A673 (cell line): ENCODE data around the gene HACD2. TPM values are rescaled to one million over a fixed set of nuclear protein-coding genes. Genes with fewer than 3 reads are reported as not detected.

ENCODE experiments used
- BruUV-seq: library from RNA; stranded (reverse); fragments of 400-500 nt; replicated peaks from 2 replicates; lab custom pipeline; 2021; lab: Mats Ljungman, UMichigan
- CTCF ChIA-PET: fragments of 300-600 bp; sonication (Branson Sonifier 250); formaldehyde crosslinking; loops from one replicate; lab custom pipeline; 2022; ENCODE audit warnings: antibody characterized with exemption; lab: Charles Lee
- POLR2A ChIA-PET: fragments of 300-600 bp; sonication (Branson Sonifier 250); formaldehyde crosslinking; loops from one replicate; lab custom pipeline; 2022; ENCODE audit warnings: antibody characterized with exemption; ENCODE audit not compliant: low non-redundant PET; lab: Charles Lee
- DNase-seq: peaks from one replicate; pipeline ENCODE4 v3.0.0-alpha.2; 2015; ENCODE audit warnings: low spot score
- H3K27ac ChIP-seq: fragments of 200-600 bp; sonication (generic); 2 replicates; pipeline ENCODE4 v1.5.1; 2016; ENCODE audit warnings: mixed run types, low read depth, mild to moderate bottlenecking, mixed read lengths, antibody characterized with exemption, low read length; ENCODE audit not compliant: poor library complexity, severe bottlenecking
- H3K27me3 ChIP-seq: fragments of 200-600 bp; sonication (generic); replicated peaks from 2 replicates; pipeline ENCODE4 v1.6.1; 2017; ENCODE audit warnings: mixed run types, low read depth, mild to moderate bottlenecking, mixed read lengths, antibody characterized with exemption, low read length; ENCODE audit not compliant: insufficient read depth, poor library complexity
- H3K36me3 ChIP-seq: fragments of 200-600 bp; sonication (generic); 2 replicates; pipeline ENCODE4 v1.6.1; 2016; ENCODE audit warnings: mixed run types, mild to moderate bottlenecking, mixed read lengths, antibody characterized with exemption, low read length; ENCODE audit not compliant: insufficient read depth, poor library complexity, severe bottlenecking
- H3K4me1 ChIP-seq: fragments of 200-600 bp; sonication (generic); 2 replicates; pipeline ENCODE4 v1.6.1; 2017; ENCODE audit warnings: mixed run types, mild to moderate bottlenecking, mixed read lengths, antibody characterized with exemption, low read length; ENCODE audit not compliant: insufficient read depth, poor library complexity, severe bottlenecking
- H3K4me3 ChIP-seq: fragments of 200-600 bp; sonication (generic); 2 replicates; pipeline ENCODE4 v1.5.1; 2016; ENCODE audit warnings: low read depth, mixed run types, mild to moderate bottlenecking, mixed read lengths, low read length; ENCODE audit not compliant: poor library complexity, severe bottlenecking
- H3K9me3 ChIP-seq: fragments of 200-600 bp; sonication (generic); 2 replicates; pipeline ENCODE4 v1.6.1; 2016; ENCODE audit warnings: mixed run types, low read depth, mild to moderate bottlenecking, mixed read lengths, antibody characterized with exemption, low read length; ENCODE audit not compliant: poor library complexity, severe bottlenecking
- EZH2 ChIP-seq: fragments of 200-600 bp; sonication (generic); IDR thresholded peaks from 2 replicates; pipeline ENCODE4 v1.6.1; 2017; ENCODE audit warnings: borderline replicate concordance, low read depth, mild to moderate bottlenecking, mixed read lengths, antibody characterized with exemption, low read length; ENCODE audit not compliant: poor library complexity, severe bottlenecking
- intact Hi-C: fragments of 100-400 bp; cut with micrococcal nuclease; formaldehyde crosslinking; loops from one replicate; pipeline ENCODE4 v1.10.0; 2022; ENCODE audit not compliant: unreplicated experiment
- total RNA-seq: library from RNA; stranded (reverse); gene quantifications from 2 replicates; pipeline ENCODE4 v1.2.3, GENCODE V29; 2021
- TF ChIP-seq, protein P1 (sequence below): fragments of 300-800, 200-600 bp; sonication (generic); conservative IDR thresholded peaks from 2 replicates; pipeline ENCODE4 v1.5.1; 2017; ENCODE audit warnings: low read depth, mild to moderate bottlenecking, antibody characterized with exemption, low read length, moderate library complexity, mixed read lengths

HACD2 gene
- total RNA-seq, 1 experiment from 2014 or later, result 49.3 TPM

DNA sequence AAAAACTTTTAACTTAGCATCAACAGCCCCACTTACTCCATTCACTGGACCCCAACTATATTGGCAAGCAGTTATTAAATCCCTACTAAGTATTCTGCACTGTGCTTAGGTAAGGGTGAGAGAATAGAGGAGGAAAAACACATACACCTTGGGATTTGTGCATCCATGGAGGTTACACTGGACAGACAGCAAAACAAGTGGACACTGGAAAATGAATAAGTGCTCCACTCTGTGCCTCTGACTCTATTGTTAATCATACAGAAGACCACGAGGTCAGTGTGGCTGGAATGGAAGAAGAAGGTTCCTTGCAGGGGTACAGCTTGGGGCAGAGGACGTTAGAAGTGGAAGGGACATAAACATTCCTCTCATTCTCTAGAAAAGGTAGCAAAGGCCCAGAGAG, 139.2 kb downstream of the HACD2 start:
- no peak for DNase-seq
- POLR2A ChIA-PET, result no interaction called here
- peaks cover 61% of the 10 kb centered on the region for H3K27me3 ChIP-seq
- CTCF ChIA-PET, result no interaction called here
- no peak overlapping the region for H3K27ac ChIP-seq
- no peak overlapping the region for H3K4me3 ChIP-seq
- H3K36me3 ChIP-seq, result no peaks in the 10 kb centered on the region
- H3K9me3 ChIP-seq, result no peaks in the 10 kb centered on the region
- BruUV-seq, result no TSS peak
- intact Hi-C loops, result no loop called here
- H3K4me1 ChIP-seq, result no peaks in the 10 kb centered on the region
- TF ChIP-seq, protein P1, sequence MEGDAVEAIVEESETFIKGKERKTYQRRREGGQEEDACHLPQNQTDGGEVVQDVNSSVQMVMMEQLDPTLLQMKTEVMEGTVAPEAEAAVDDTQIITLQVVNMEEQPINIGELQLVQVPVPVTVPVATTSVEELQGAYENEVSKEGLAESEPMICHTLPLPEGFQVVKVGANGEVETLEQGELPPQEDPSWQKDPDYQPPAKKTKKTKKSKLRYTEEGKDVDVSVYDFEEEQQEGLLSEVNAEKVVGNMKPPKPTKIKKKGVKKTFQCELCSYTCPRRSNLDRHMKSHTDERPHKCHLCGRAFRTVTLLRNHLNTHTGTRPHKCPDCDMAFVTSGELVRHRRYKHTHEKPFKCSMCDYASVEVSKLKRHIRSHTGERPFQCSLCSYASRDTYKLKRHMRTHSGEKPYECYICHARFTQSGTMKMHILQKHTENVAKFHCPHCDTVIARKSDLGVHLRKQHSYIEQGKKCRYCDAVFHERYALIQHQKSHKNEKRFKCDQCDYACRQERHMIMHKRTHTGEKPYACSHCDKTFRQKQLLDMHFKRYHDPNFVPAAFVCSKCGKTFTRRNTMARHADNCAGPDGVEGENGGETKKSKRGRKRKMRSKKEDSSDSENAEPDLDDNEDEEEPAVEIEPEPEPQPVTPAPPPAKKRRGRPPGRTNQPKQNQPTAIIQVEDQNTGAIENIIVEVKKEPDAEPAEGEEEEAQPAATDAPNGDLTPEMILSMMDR, result no peak
- TF ChIP-seq EZH2, result no peak

DNA sequence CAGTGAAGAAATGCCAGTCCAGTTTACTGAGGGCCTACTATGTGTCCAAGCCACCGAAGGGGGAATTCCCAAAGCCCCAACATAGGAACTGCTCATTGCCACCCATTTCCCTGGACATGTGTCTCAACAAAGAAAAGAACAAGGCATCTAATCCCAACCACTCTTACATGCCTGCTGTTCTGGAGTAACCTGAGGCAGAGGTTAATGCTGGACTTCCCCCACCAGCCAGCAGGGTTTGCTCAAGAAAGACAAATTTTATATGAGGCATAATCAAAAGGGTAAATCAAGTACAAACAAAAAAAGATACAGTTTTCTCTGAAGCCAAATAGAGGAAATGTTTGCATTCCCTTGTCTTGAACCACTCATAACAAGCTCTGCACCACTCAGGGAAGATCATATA, 140.1 kb downstream of the HACD2 start:
- H3K4me1 ChIP-seq, result no peaks in the 10 kb centered on the region
- TF ChIP-seq EZH2, result no peak
- TF ChIP-seq, protein P1, result no peak
- no peak overlapping the region for H3K4me3 ChIP-seq
- H3K36me3 ChIP-seq, result no peaks in the 10 kb centered on the region
- intact Hi-C loops, result no loop called here
- H3K27me3 ChIP-seq, result peaks cover 51% of the 10 kb centered on the region
- no peak overlapping the region for H3K27ac ChIP-seq
- CTCF ChIA-PET, result no interaction called here
- POLR2A ChIA-PET, result no interaction called here
- no peak for DNase-seq
- no peaks in the 10 kb centered on the region for H3K9me3 ChIP-seq
- BruUV-seq, result no TSS peak

GRCh38 chr3:123444023-123444422, 140.8 kb downstream of the HACD2 start:
- Histone ChIP-seq H3K36me3 (no peaks in the 10 kb centered on the region), H3K4me3 (no peak overlapping the region), H3K27ac (no peak overlapping the region), H3K9me3 (no peaks in the 10 kb centered on the region), H3K4me1 (no peaks in the 10 kb centered on the region), H3K27me3 (peaks cover 47% of the 10 kb centered on the region)
- TF ChIP-seq EZH2, result no peak
- TF ChIP-seq, protein P1, result no peak
- no TSS peak for BruUV-seq
- intact Hi-C loops, result no loop called here
- POLR2A ChIA-PET, result no interaction called here
- CTCF ChIA-PET, result no interaction called here
- DNase-seq, result no peak
